Lung (tissue), 12 donors: ENCODE measurements around the gene EFCAB7. TPM values are rescaled to one million over a fixed set of nuclear protein-coding genes. Genes with fewer than 3 reads are reported as not detected.

ENCODE experiments used
- ATAC-seq: fragments of 200-7000 bp; cut with Tn5 transposase; one replicate; pipeline ENCODE4 v1.9.1; 2020; ENCODE audit warnings: moderate number of reproducible peaks; ENCODE audit not compliant: insufficient read depth, low FRiP score
- DNase-seq, 3 donors: peaks; one replicate each; pipeline ENCODE4 v3.0.0-alpha.2; 2013 to 2017
- H3K27ac ChIP-seq, 2 donors: one replicate each; pipeline ENCODE4 v1.5.1; 2013; ENCODE audit warnings: mild to moderate bottlenecking in 2 of 2, moderate library complexity in 2 of 2, control low read depth in 1 of 2, inconsistent platforms in 1 of 2, low read depth in 1 of 2, low read length in 1 of 2
- H3K27me3 ChIP-seq, 3 donors: one replicate each; pipeline ENCODE4 v1.5.1; 2013; ENCODE audit warnings: low read length in 2 of 3; ENCODE audit not compliant: control insufficient read depth in 3 of 3, insufficient read depth in 3 of 3
- H3K36me3 ChIP-seq, 4 donors: one replicate each; pipeline ENCODE4 v1.5.1; 2013; ENCODE audit warnings: low read length in 4 of 4, mild to moderate bottlenecking in 1 of 4, moderate library complexity in 1 of 4; ENCODE audit not compliant: control insufficient read depth in 4 of 4, insufficient read depth in 4 of 4
- H3K4me1 ChIP-seq, 5 donors: one replicate each; pipeline ENCODE4 v1.5.1; 2013; ENCODE audit warnings: low read length in 5 of 5, mild to moderate bottlenecking in 2 of 5, moderate library complexity in 1 of 5; ENCODE audit not compliant: control insufficient read depth in 5 of 5, insufficient read depth in 5 of 5
- H3K4me3 ChIP-seq: one replicate; pipeline ENCODE4 v1.5.1; 2013; ENCODE audit warnings: mild to moderate bottlenecking, control low read depth, moderate library complexity
- H3K9ac ChIP-seq, 2 donors: one replicate each; pipeline ENCODE4 v1.5.1; 2013; ENCODE audit warnings: low read length in 2 of 2, control low read depth in 1 of 2; ENCODE audit not compliant: insufficient read depth in 1 of 2
- H3K9me3 ChIP-seq, 4 donors: one replicate each; pipeline ENCODE4 v1.5.1; 2013; ENCODE audit warnings: low read length in 3 of 4, mild to moderate bottlenecking in 1 of 4, moderate library complexity in 1 of 4; ENCODE audit not compliant: control insufficient read depth in 4 of 4, insufficient read depth in 3 of 4
- CTCF ChIP-seq: IDR thresholded peaks from 2 replicates; pipeline ENCODE4 v1.5.1; 2012; ENCODE audit warnings: mild to moderate bottlenecking; ENCODE audit errors: control extremely low read depth, extremely low read depth
- WGBS, 2 donors: extraction: QIAGEN DNeasy Blood & Tissue Kit; methylation state at CpG; one replicate each; pipeline ENCODE4 v1.1.7; 2013; 5-methylcytosine and 5-hydroxymethylcytosine counted together
- polyA plus RNA-seq, 2 donors: library from polyadenylated mRNA; stranded (reverse); fragments of 200-250 nt; gene quantifications; one replicate each; pipeline ENCODE4 v1.2.1, GENCODE V29; 2013
- total RNA-seq, 2 donors: library from RNA; depleted of rRNA in 1 of 2; stranded (reverse); fragments of >200 nt in 1 of 2; gene quantifications; one replicate each; pipeline ENCODE4 v1.2.1, GENCODE V29; 2014 to 2021
- donor health status: control.
- donor health status: control.
- donor health status: Bipolar disorder and iron deficiency.
- donor health status: healthy.
- donor health status: DM: yes; HTN: yes; CAD: no.

EFCAB7 gene
- total and polyA plus RNA-seq, 4 donors: 3.3 to 29.0 (median 5.8) TPM

- Histone ChIP-seq H3K36me3 (peaks cover 0 to 2% (median 0%) of the 10 kb centered on the region in 4 donors), H3K27me3 (no peaks in the 10 kb centered on the region), H3K9ac (no peak overlapping the region), H3K9me3 (no peaks in the 10 kb centered on the region), H3K4me3 (no peak overlapping the region), H3K27ac (no peak overlapping the region), H3K4me1 (no peaks in the 10 kb centered on the region)
- DNase-seq: no peak
- TF ChIP-seq CTCF: no peak
- ATAC-seq: no peak
These were observed 10.7 kb upstream of the EFCAB7 start for GRCh38 chr1:63512584-63512983.

- TF ChIP-seq CTCF: no peak
- Histone ChIP-seq H3K27ac (no peak overlapping the region), H3K4me1 (no peaks in the 10 kb centered on the region), H3K9ac (no peak overlapping the region), H3K4me3 (no peak overlapping the region), H3K9me3 (no peaks in the 10 kb centered on the region), H3K27me3 (no peaks in the 10 kb centered on the region), H3K36me3 (no peaks in the 10 kb centered on the region)
- no peak for ATAC-seq
- 37 to 88% methylated on average over 2 of the region's 2 CpGs for WGBS, 2 donors
- no peak for DNase-seq
These were observed 6.7 kb upstream of the EFCAB7 start for GRCh38 chr1:63516629-63517028.

- TF ChIP-seq CTCF: no peak
- ATAC-seq: peak; percentile 13
- Histone ChIP-seq H3K9ac (peak overlapping the region; percentile 81 to 88), H3K27ac (peak overlapping the region; percentile 73 to 85), H3K27me3 (no peaks in the 10 kb centered on the region), H3K36me3 (peaks cover 0 to 7% (median 0%) of the 10 kb centered on the region in 4 donors), H3K9me3 (no peaks in the 10 kb centered on the region), H3K4me3 (peak overlapping the region; percentile 45), H3K4me1 (peaks cover 0 to 18% (median 6%) of the 10 kb centered on the region in 5 donors)
- 1% methylated on average over 11 of the region's 11 CpGs for WGBS, 2 donors
- peak in 1 of 3 donors; percentile 60 for DNase-seq
These were observed 413 bp downstream of the EFCAB7 start for GRCh38 chr1:63523738-63524137.

- H3K9me3 ChIP-seq: no peaks in the 10 kb centered on the region
- H3K9ac ChIP-seq: peak overlapping the region; percentile 81 to 88
- H3K36me3 ChIP-seq: peaks cover 0 to 9% (median 0%) of the 10 kb centered on the region in 4 donors
- H3K4me1 ChIP-seq: peaks cover 0 to 18% (median 6%) of the 10 kb centered on the region in 5 donors
- 60 to 67% methylated on average over 3 of the region's 3 CpGs for WGBS, 2 donors
- TF ChIP-seq CTCF: no peak
- DNase-seq: peak in 2 of 3 donors; percentile 12 to 34
- H3K4me3 ChIP-seq: no peak overlapping the region
- no peak for ATAC-seq
- H3K27me3 ChIP-seq: no peaks in the 10 kb centered on the region
- H3K27ac ChIP-seq: peak overlapping the region in 1 of 2 donors; percentile 6
These were observed 876 bp downstream of the EFCAB7 start for GRCh38 chr1:63524201-63524600.
